HG03280 (cell line): ENCODE results near the gene HDAC7.

Source experiments
- ATAC-seq: cut with Tn5 transposase; IDR thresholded peaks from one replicate; pipeline ENCODE4 v1.9.1; 2021; ENCODE audit warnings: mild to moderate bottlenecking, moderate library complexity; ENCODE audit not compliant: unreplicated experiment

HDAC7 gene

GRCh38 chr12:47750916-47751470 is 68.7 kb downstream of the HDAC7 start:
- ATAC-seq, result no peak

GRCh38 chr12:47750229-47750798 is 69.4 kb downstream of the HDAC7 start:
- no peak for ATAC-seq

- ATAC-seq, result no peak
Measured at GRCh38 chr12:47748899-47749298, 70.8 kb downstream of the HDAC7 start.

GRCh38 chr12:47748507-47748828 is 71.2 kb downstream of the HDAC7 start:
- no peak for ATAC-seq

- ATAC-seq, result no peak
Measured at GRCh38 chr12:47747596-47748506, 71.9 kb downstream of the HDAC7 start.

GRCh38 chr12:47747126-47747525 is 72.6 kb downstream of the HDAC7 start:
- ATAC-seq, result no peak

GRCh38 chr12:47746523-47746922 is 73.2 kb downstream of the HDAC7 start:
- ATAC-seq, result no peak

- ATAC-seq, result no peak
Measured at GRCh38 chr12:47746073-47746472, 73.6 kb downstream of the HDAC7 start.

GRCh38 chr12:47745485-47746041 is 74.1 kb downstream of the HDAC7 start:
- no peak for ATAC-seq

GRCh38 chr12:47744778-47745436 is 74.8 kb downstream of the HDAC7 start:
- no peak for ATAC-seq

- no peak for ATAC-seq
Measured at GRCh38 chr12:47744005-47744651, 75.6 kb downstream of the HDAC7 start.

GRCh38 chr12:47743311-47743860 is 76.3 kb downstream of the HDAC7 start:
- ATAC-seq, result no peak

GRCh38 chr12:47742253-47742825 is 77.4 kb downstream of the HDAC7 start:
- ATAC-seq, result no peak

GRCh38 chr12:47741340-47741703 is 78.4 kb downstream of the HDAC7 start:
- ATAC-seq, result no peak

GRCh38 chr12:47740606-47741339 is 78.9 kb downstream of the HDAC7 start:
- ATAC-seq, result no peak

- ATAC-seq, result no peak
Measured at GRCh38 chr12:47739979-47740378, 79.7 kb downstream of the HDAC7 start.

- ATAC-seq, result no peak
Measured at GRCh38 chr12:47739297-47739696, 80.4 kb downstream of the HDAC7 start.

- no peak for ATAC-seq
Measured at GRCh38 chr12:47737936-47738594, 81.6 kb downstream of the HDAC7 start.
